Stimulated activated CD4-positive, alpha-beta T cell treated with anti-CD3 and anti-CD28 coated beads, Interleukin-4, amount 100 ng/mL, for 1 hour (primary cell): ENCODE data around the gene SEL1L2.

Experiments used
- DNase-seq: peaks from one replicate; pipeline ENCODE4 v3.0.0-alpha.2; 2020

SEL1L2 gene

DNA sequence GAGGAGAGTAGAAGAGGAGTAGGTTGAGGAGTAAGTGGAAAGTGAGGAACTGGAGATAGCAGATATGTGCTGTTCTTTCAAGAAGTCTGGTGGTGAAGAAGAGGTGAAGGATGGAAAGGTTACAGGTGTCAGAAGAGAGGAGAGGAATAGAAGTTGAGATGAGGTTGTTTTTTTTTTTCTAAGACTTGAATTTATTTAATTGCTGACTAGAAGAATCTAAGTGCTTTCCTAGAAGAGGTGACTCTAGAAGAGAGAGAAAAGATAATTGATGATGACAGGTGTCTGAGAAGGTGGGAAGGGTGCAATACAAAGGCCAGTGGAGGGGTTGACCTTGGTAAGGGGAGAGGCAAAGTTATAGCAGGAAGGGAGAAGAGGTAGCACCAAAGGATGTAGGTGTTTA lies 180.0 kb downstream of the SEL1L2 start:
- DNase-seq, result no peak

DNA sequence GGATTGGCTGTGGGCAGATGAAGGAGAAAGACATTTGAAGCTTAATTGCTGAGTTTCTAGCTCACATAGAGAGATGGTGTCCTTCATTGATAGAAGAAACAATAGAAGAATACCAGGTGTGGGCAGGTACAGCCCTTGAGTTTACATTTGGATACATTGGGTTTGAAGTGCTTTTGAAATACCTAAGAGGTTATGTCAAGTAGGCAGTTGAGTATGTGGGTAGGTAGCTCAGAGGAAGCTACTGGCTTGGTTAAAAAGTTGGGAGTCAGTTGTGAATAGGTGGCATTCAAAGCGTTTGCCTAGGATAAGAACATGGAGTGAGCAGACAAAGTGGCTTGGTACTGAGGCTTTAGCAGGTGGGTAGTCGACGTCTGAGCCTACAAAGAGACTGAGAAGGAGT lies 180.6 kb downstream of the SEL1L2 start:
- no peak for DNase-seq

DNA sequence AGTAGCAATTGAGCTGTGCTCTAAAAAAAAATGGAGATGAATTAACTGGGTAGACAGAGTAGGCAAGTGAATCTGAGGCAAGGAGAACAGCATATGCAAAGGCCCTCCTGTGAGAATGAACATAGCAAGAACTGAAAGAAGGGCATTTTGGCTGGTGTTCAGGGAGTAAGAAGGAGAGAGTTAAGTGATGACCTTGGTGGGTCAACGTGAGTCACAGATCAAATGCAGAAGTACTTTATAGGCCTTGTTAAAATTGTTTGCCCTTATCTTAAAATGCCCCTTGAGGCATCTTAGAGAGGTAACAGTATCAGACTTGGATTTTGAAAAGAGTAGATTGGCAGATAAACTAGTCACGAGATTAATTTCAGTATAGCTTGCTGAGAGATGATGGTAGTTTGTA lies 181.0 kb downstream of the SEL1L2 start:
- no peak for DNase-seq

DNA sequence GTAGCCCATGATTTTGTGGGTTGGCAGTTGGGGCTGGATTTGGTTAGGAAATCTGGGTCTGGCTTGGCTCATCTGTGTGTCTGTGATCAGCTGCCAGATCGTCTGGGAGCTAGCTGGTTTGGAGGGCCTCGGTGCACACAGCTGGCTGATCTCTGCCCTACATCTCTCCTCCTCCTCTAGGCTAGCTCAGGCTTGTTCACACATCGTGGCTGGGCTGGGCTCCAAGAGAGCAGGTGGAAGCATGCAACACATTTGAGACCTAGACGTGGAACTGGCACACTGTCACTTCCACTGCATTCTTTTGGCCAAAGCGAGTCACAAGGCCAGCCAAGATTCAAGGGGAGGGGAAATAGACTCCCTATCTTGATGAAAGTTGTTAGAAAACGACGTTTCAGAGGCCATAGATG lies 189.7 kb downstream of the SEL1L2 start:
- no peak for DNase-seq

DNA sequence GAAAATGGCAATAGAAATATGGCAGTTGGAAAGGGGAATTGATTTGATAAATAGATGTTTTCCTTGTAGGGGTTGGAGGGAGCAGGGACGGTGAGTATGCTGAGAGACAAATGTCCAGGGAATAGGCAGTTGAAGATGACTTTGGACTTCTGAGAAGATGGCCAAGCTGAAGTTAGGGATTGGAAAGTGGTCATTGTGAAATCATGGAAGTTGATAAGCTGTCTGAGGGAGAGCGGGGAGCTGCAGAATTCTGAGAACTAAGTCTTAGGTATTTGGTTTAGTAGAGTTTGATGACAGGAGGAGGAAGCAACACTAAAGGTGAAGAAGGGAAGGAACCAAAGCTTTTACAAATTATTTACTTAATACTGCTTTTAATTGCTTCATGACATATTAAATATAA lies 190.4 kb downstream of the SEL1L2 start:
- DNase-seq, result no peak
